BE2C (cell line): ENCODE data around the gene PPIF.
A peak's percentile ranks its signal among the peaks of the same experiment; 100 is the strongest.

Experiments
- DNase-seq: peaks from one replicate; pipeline ENCODE4 v3.0.0-alpha.2; 2020
- H3K27me3 ChIP-seq: fragments of 250-450 bp; sonication (Bioruptor Pico); 2 replicates; pipeline ENCODE4 v1.5.1; 2020; ENCODE audit warnings: mild to moderate bottlenecking
- H3K36me3 ChIP-seq: fragments of 250-450 bp; sonication (Bioruptor Pico); 2 replicates; pipeline ENCODE4 v1.5.1; 2020; ENCODE audit warnings: mild to moderate bottlenecking
- H3K4me1 ChIP-seq: fragments of 250-450 bp; sonication (Bioruptor Pico); 2 replicates; pipeline ENCODE4 v1.5.1; 2020
- H3K4me3 ChIP-seq: 2 replicates; pipeline ENCODE4 v1.5.1; 2011; ENCODE audit warnings: low read depth, low read length
- H3K9me3 ChIP-seq: fragments of 250-450 bp; sonication (Bioruptor Pico); 2 replicates; pipeline ENCODE4 v1.5.1; 2020
- TF ChIP-seq, protein P1 (sequence below): IDR thresholded peaks from 2 replicates; pipeline ENCODE4 v1.5.1; 2012; ENCODE audit warnings: mild to moderate bottlenecking, low read depth, low read length

PPIF gene

DNA sequence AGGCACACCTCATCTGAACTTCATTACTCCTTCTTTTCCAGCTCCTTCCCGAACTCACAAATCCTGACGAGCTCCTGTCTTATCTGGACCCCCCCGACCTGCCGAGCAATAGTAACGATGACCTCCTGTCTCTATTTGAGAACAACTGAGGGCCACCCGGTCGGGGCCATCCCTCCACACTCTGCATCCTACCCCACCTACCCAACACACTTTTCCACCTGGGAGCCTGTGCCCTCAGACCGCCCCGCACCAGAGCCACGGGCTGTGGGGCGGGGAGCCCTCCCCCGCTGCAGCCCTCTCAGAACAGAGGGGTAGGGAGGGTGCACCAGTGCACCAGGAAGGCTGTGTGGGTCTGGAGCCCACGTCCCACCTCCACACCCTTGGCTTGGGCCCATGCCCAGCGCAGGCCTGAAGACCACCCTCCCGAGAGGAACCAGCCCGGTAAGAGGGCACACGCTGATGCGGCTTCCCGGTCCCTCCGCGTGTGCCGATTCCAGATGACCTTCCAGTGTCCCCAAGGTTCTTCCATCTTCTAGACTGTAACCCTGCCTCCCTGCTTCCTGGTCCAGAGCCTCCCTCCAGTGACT lies 34.6 kb upstream of the PPIF start:
- TF ChIP-seq, protein P1, sequence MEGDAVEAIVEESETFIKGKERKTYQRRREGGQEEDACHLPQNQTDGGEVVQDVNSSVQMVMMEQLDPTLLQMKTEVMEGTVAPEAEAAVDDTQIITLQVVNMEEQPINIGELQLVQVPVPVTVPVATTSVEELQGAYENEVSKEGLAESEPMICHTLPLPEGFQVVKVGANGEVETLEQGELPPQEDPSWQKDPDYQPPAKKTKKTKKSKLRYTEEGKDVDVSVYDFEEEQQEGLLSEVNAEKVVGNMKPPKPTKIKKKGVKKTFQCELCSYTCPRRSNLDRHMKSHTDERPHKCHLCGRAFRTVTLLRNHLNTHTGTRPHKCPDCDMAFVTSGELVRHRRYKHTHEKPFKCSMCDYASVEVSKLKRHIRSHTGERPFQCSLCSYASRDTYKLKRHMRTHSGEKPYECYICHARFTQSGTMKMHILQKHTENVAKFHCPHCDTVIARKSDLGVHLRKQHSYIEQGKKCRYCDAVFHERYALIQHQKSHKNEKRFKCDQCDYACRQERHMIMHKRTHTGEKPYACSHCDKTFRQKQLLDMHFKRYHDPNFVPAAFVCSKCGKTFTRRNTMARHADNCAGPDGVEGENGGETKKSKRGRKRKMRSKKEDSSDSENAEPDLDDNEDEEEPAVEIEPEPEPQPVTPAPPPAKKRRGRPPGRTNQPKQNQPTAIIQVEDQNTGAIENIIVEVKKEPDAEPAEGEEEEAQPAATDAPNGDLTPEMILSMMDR, result no peak
- no peaks in the 10 kb centered on the region for H3K9me3 ChIP-seq
- peaks cover 29% of the 10 kb centered on the region for H3K4me1 ChIP-seq
- no peak for DNase-seq
- peaks cover 75% of the 10 kb centered on the region for H3K36me3 ChIP-seq
- no peaks in the 10 kb centered on the region for H3K27me3 ChIP-seq
- H3K4me3 ChIP-seq, result no peak overlapping the region

DNA sequence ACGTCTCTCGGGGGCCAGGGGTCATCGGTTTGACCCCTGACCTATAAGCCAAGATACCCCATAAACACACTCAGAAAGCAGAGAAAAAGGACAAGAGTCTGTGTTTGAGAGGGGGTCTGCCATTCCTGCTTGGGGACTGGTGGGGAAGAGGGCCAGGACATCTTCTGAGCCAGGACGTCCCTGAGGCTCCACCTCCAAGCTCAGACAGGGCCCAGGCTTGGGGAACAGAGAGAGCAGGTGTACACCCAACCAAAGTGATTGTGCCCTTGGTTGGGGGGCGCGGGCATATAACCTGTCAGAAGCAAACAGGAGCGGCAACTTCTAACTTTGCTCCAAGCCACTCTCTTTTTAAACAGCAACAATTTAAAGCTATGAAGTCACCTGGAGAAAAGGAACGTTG lies 33.9 kb upstream of the PPIF start:
- Histone ChIP-seq H3K4me1 (peaks cover 29% of the 10 kb centered on the region), H3K36me3 (peaks cover 68% of the 10 kb centered on the region)

DNA sequence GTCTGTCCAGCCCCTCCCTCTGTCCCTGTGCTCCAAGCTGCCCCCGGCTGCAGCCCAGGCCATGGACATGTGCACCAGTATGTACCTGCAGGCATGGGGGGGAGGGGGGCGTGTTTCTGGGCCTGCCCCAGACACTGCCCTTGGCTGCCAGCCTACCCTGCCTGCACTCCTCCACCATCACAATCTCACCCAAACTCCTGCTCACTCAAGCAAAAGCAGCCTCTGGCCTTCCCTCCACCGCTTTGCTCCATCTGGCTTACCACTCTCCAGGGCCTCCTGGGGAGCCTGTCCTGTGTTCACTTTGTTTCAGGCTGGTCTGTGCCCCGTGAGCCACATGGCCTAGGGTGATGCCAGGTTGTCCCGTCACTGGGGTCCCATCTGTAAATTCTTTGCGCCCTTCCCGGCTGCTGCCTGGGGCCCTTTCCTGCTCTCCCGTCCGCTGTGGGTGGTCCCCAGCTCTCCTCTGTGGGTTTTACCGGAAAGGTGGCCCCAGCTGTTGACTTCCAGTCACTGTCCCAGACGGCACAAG lies 33.3 kb upstream of the PPIF start:
- Histone ChIP-seq H3K9me3 (no peaks in the 10 kb centered on the region), H3K4me3 (no peak overlapping the region), H3K4me1 (peaks cover 29% of the 10 kb centered on the region), H3K27me3 (no peaks in the 10 kb centered on the region), H3K36me3 (peaks cover 62% of the 10 kb centered on the region)
- DNase-seq, result peak; percentile 49
- TF ChIP-seq, protein P1, result no peak

More for the DNA sequence above, 33.9 kb upstream of the PPIF start:
- Histone ChIP-seq H3K27me3 (no peaks in the 10 kb centered on the region), H3K9me3 (no peaks in the 10 kb centered on the region), H3K4me3 (no peak overlapping the region)
- no peak for DNase-seq
- TF ChIP-seq, protein P1, result no peak

DNA sequence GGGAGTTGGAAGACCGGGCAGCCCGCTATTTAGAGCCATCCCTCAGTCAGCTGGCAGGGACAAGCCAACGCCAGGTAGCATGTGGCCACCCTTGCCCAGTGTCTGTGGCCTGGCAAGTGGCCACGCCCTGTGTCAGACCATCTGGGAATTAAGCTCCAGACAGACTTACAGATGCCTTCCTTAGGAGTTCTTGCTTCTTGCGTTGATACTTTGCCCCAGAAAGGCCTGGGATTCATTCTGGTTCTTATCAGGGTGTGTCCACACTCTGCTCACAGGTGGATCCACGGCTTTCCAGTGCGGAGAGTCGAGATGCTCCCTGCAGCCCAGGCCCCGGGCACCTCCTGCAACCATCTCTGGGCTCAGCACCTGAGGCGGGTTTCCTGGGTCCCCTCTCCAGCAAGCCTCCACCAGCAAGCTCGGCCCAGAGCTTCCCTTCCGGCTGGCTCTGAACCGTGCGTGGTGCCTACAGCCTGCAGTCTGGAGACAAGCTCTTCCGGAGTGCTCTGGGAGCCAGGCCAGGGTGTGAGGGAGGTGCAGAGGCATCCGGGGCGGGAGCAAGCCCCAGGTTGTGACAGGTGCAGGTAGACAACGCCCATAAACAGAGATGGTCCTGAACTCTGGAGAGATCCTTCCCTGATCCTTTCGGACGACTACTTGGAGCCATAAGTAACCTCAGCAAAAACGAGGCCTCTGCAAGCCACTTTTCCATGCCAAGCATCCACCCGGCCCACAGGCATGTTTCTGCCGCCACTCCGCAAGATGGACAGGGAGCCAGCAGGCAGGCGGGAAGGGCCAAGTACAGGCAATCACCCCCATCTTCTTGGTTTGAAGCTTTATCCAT lies 32.3 kb upstream of the PPIF start:
- no peaks in the 10 kb centered on the region for H3K9me3 ChIP-seq
- TF ChIP-seq, protein P1, result no peak
- H3K36me3 ChIP-seq, result peaks cover 52% of the 10 kb centered on the region
- H3K4me3 ChIP-seq, result no peak overlapping the region
- H3K27me3 ChIP-seq, result no peaks in the 10 kb centered on the region
- no peak for DNase-seq
- H3K4me1 ChIP-seq, result peaks cover 29% of the 10 kb centered on the region

DNA sequence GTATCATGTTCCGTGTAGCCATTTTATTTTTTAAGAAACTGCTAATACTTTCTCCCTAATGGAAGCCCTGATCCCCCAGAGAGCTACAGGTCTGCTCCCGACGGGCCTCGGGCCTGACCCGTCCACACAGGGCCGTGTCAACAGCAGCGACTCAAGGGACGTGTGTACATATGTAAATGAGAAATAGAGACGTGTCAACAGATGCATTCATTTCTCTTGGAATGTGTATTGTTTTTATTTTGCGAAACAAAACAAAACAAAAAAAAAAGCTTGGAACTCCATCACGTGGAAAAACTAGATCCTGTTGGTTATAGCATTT lies 31.7 kb upstream of the PPIF start:
- Histone ChIP-seq H3K4me3 (no peak overlapping the region), H3K27me3 (no peaks in the 10 kb centered on the region), H3K36me3 (peaks cover 46% of the 10 kb centered on the region), H3K4me1 (peaks cover 26% of the 10 kb centered on the region), H3K9me3 (no peaks in the 10 kb centered on the region)
- TF ChIP-seq, protein P1, result no peak
- DNase-seq, result no peak
